Activated naive CD4-positive, alpha-beta T cell treated with anti-CD3 and anti-CD28 coated beads for 36 hours (primary cell): Measurements from ENCODE around the gene KRT73. TPM values are rescaled to one million over a fixed set of nuclear protein-coding genes. Genes with fewer than 3 reads are reported as not detected.

ENCODE experiments used
- CTCF ChIA-PET: fragments of 350-600 bp; sonication (Branson Sonifier 250); formaldehyde crosslinking; loops from one replicate; lab custom pipeline; 2021; ENCODE audit warnings: antibody characterized with exemption; lab: Charles Lee
- DNase-seq: peaks from one replicate; pipeline ENCODE4 v3.0.0-alpha.2; 2020
- H3K27ac Mint-ChIP-seq: one replicate; pipeline ENCODE4 v1.8.0; 2021; ENCODE audit warnings: mild to moderate bottlenecking, mixed read lengths
- H3K27me3 Mint-ChIP-seq: one replicate; pipeline ENCODE4 v1.8.0; 2021; ENCODE audit warnings: low read depth, mixed read lengths
- H3K36me3 Mint-ChIP-seq: one replicate; pipeline ENCODE4 v1.8.0; 2021; ENCODE audit warnings: low read depth, mixed read lengths
- H3K4me1 Mint-ChIP-seq: one replicate; pipeline ENCODE4 v1.8.0; 2021; ENCODE audit warnings: low read depth, mixed read lengths
- H3K4me3 Mint-ChIP-seq: one replicate; pipeline ENCODE4 v1.8.0; 2021; ENCODE audit warnings: mild to moderate bottlenecking, moderate library complexity, mixed read lengths
- H3K9me3 Mint-ChIP-seq: one replicate; pipeline ENCODE4 v1.8.0; 2021; ENCODE audit warnings: mixed read lengths
- intact Hi-C: fragments of 100-400 bp; cut with micrococcal nuclease; formaldehyde crosslinking; loops from one replicate; pipeline ENCODE4 v1.15.1; 2023
- total RNA-seq, 2 experiments: library from RNA; stranded (reverse); gene quantifications; one replicate each; pipeline ENCODE4 v1.2.3, GENCODE V29; 2021

Gene KRT73
- total RNA-seq, 2 experiments from 2014 or later: 1.4 to 2.1 TPM

GRCh38 chr12:52644078-52644415 is 25.7 kb upstream of the KRT73 start:
- H3K4me1 Mint-ChIP-seq: peaks cover 83% of the 10 kb centered on the region
- H3K4me3 Mint-ChIP-seq: no peak overlapping the region
- no peak overlapping the region for H3K27ac Mint-ChIP-seq
- CTCF ChIA-PET: no interaction called here
- no peak for DNase-seq
- H3K27me3 Mint-ChIP-seq: no peaks in the 10 kb centered on the region
- intact Hi-C loops: no loop called here
- H3K36me3 Mint-ChIP-seq: no peaks in the 10 kb centered on the region
- no peaks in the 10 kb centered on the region for H3K9me3 Mint-ChIP-seq

GRCh38 chr12:52643233-52644077 is 25.1 kb upstream of the KRT73 start:
- Mint-ChIP-seq H3K27me3 (no peaks in the 10 kb centered on the region), H3K9me3 (no peaks in the 10 kb centered on the region), H3K4me3 (no peak overlapping the region), H3K27ac (no peak overlapping the region), H3K4me1 (peaks cover 78% of the 10 kb centered on the region), H3K36me3 (no peaks in the 10 kb centered on the region)
- intact Hi-C loops: no loop called here
- CTCF ChIA-PET: interaction anchor here (0.9 kb wide), 1 partner anchor 47 kb away, joined by 3 read pairs; no protein-coding TSS in a partner anchor
- DNase-seq: no peak

- Mint-ChIP-seq H3K4me3 (no peak overlapping the region), H3K27me3 (no peaks in the 10 kb centered on the region), H3K9me3 (no peaks in the 10 kb centered on the region), H3K4me1 (peaks cover 58% of the 10 kb centered on the region), H3K36me3 (no peaks in the 10 kb centered on the region), H3K27ac (no peak overlapping the region)
- DNase-seq: no peak
- CTCF ChIA-PET: interaction anchor here (0.6 to 1.2 kb wide), 2 partner anchors 21 to 238 kb away, joined by 4 to 5 read pairs; no protein-coding TSS in a partner anchor
- intact Hi-C loops: no loop called here
These were observed 23.1 kb upstream of the KRT73 start for GRCh38 chr12:52641468-52641867.

- no peak overlapping the region for H3K4me3 Mint-ChIP-seq
- peaks cover 47% of the 10 kb centered on the region for H3K4me1 Mint-ChIP-seq
- H3K36me3 Mint-ChIP-seq: no peaks in the 10 kb centered on the region
- DNase-seq: no peak
- CTCF ChIA-PET: no interaction called here
- no peaks in the 10 kb centered on the region for H3K9me3 Mint-ChIP-seq
- H3K27me3 Mint-ChIP-seq: no peaks in the 10 kb centered on the region
- intact Hi-C loops: no loop called here
- no peak overlapping the region for H3K27ac Mint-ChIP-seq
These were observed 18.9 kb upstream of the KRT73 start for GRCh38 chr12:52637299-52637698.

- Mint-ChIP-seq H3K9me3 (no peaks in the 10 kb centered on the region), H3K4me1 (peaks cover 47% of the 10 kb centered on the region), H3K36me3 (no peaks in the 10 kb centered on the region), H3K27ac (no peak overlapping the region), H3K27me3 (no peaks in the 10 kb centered on the region), H3K4me3 (no peak overlapping the region)
- intact Hi-C loops: no loop called here
- no peak for DNase-seq
- CTCF ChIA-PET: no interaction called here
These were observed 18.4 kb upstream of the KRT73 start for GRCh38 chr12:52636592-52637258.

GRCh38 chr12:52636189-52636588 is 17.8 kb upstream of the KRT73 start:
- H3K4me1 Mint-ChIP-seq: peaks cover 47% of the 10 kb centered on the region
- H3K4me3 Mint-ChIP-seq: no peak overlapping the region
- H3K9me3 Mint-ChIP-seq: no peaks in the 10 kb centered on the region
- intact Hi-C loops: no loop called here
- CTCF ChIA-PET: interaction anchor here (0.8 kb wide), 1 partner anchor 127 kb away, joined by 3 read pairs; no protein-coding TSS in a partner anchor
- H3K27ac Mint-ChIP-seq: no peak overlapping the region
- no peaks in the 10 kb centered on the region for H3K36me3 Mint-ChIP-seq
- H3K27me3 Mint-ChIP-seq: no peaks in the 10 kb centered on the region
- DNase-seq: no peak

GRCh38 chr12:52634266-52635056 is 16.1 kb upstream of the KRT73 start:
- Mint-ChIP-seq H3K4me1 (peaks cover 58% of the 10 kb centered on the region), H3K4me3 (no peak overlapping the region), H3K9me3 (no peaks in the 10 kb centered on the region), H3K27me3 (no peaks in the 10 kb centered on the region), H3K36me3 (no peaks in the 10 kb centered on the region), H3K27ac (no peak overlapping the region)
- CTCF ChIA-PET: interaction anchor here (0.7 to 1.5 kb wide), 3 partner anchors 46 to 236 kb away, joined by 3 to 5 read pairs (median 4); no protein-coding TSS in a partner anchor
- DNase-seq: no peak
- intact Hi-C loops: no loop called here

GRCh38 chr12:52633383-52633782 is 15.0 kb upstream of the KRT73 start:
- H3K4me3 Mint-ChIP-seq: peak overlapping the region; percentile 41
- peak; percentile 67 for DNase-seq
- CTCF ChIA-PET: interaction anchor here (0.6 to 1.5 kb wide), 4 partner anchors 27 to 276 kb away, joined by 3 to 6 read pairs (median 5); no protein-coding TSS in a partner anchor
- no peaks in the 10 kb centered on the region for H3K27me3 Mint-ChIP-seq
- H3K27ac Mint-ChIP-seq: peak overlapping the region; percentile 66
- no peaks in the 10 kb centered on the region for H3K9me3 Mint-ChIP-seq
- intact Hi-C loops: loop anchor here (2.0 kb wide), 1 partner anchor 51 kb away; no protein-coding TSS in a partner anchor
- H3K4me1 Mint-ChIP-seq: peaks cover 64% of the 10 kb centered on the region
- no peaks in the 10 kb centered on the region for H3K36me3 Mint-ChIP-seq

GRCh38 chr12:52632656-52633055 is 14.3 kb upstream of the KRT73 start:
- intact Hi-C loops: loop anchor here (2.0 kb wide), 1 partner anchor 50 kb away; no protein-coding TSS in a partner anchor
- Mint-ChIP-seq H3K9me3 (no peaks in the 10 kb centered on the region), H3K27me3 (no peaks in the 10 kb centered on the region), H3K4me3 (no peak overlapping the region), H3K27ac (no peak overlapping the region), H3K36me3 (no peaks in the 10 kb centered on the region), H3K4me1 (peaks cover 66% of the 10 kb centered on the region)
- CTCF ChIA-PET: interaction anchor here (1.0 to 1.1 kb wide), 2 partner anchors 15 to 26 kb away, joined by 4 to 6 read pairs; no protein-coding TSS in a partner anchor
- no peak for DNase-seq

- Mint-ChIP-seq H3K27ac (no peak overlapping the region), H3K4me3 (no peak overlapping the region), H3K27me3 (no peaks in the 10 kb centered on the region), H3K36me3 (no peaks in the 10 kb centered on the region), H3K9me3 (no peaks in the 10 kb centered on the region), H3K4me1 (peaks cover 72% of the 10 kb centered on the region)
- CTCF ChIA-PET: interaction anchor here (0.6 to 1.2 kb wide), 5 partner anchors 14 to 610 kb away, joined by 3 to 5 read pairs (median 3); no protein-coding TSS in a partner anchor
- DNase-seq: no peak
- intact Hi-C loops: loop anchor here (2.0 kb wide), 1 partner anchor 49 kb away; no protein-coding TSS in a partner anchor
These were observed 13.5 kb upstream of the KRT73 start for GRCh38 chr12:52631676-52632459.

GRCh38 chr12:52631264-52631663 is 12.9 kb upstream of the KRT73 start:
- Mint-ChIP-seq H3K4me1 (peaks cover 76% of the 10 kb centered on the region), H3K9me3 (no peaks in the 10 kb centered on the region), H3K36me3 (no peaks in the 10 kb centered on the region), H3K4me3 (peak overlapping the region; percentile 69), H3K27ac (peak overlapping the region; percentile 86), H3K27me3 (no peaks in the 10 kb centered on the region)
- CTCF ChIA-PET: interaction anchor here (0.6 to 1.2 kb wide), 4 partner anchors 20 to 353 kb away, joined by 3 read pairs; no protein-coding TSS in a partner anchor
- DNase-seq: no peak
- intact Hi-C loops: no loop called here
